GM18519 (cell line): ENCODE measurements around the gene GNAT1.

ENCODE experiments used
- ATAC-seq: cut with Tn5 transposase; IDR thresholded peaks from one replicate; pipeline ENCODE4 v1.9.1; 2021; ENCODE audit warnings: mild to moderate bottlenecking, moderate library complexity; ENCODE audit not compliant: unreplicated experiment, low FRiP score

Gene GNAT1

GRCh38 chr3:50162034-50162883 is 29.2 kb upstream of the GNAT1 start:
- no peak for ATAC-seq

- ATAC-seq = no peak
Measured at GRCh38 chr3:50163572-50164455, 27.6 kb upstream of the GNAT1 start.

GRCh38 chr3:50164481-50164880 is 26.9 kb upstream of the GNAT1 start:
- ATAC-seq = no peak

- no peak for ATAC-seq
Measured at GRCh38 chr3:50164984-50165909, 26.2 kb upstream of the GNAT1 start.

- no peak for ATAC-seq
Measured at GRCh38 chr3:50165910-50166538, 25.4 kb upstream of the GNAT1 start.

- ATAC-seq = no peak
Measured at GRCh38 chr3:50166620-50167019, 24.8 kb upstream of the GNAT1 start.

GRCh38 chr3:50167069-50167840 is 24.2 kb upstream of the GNAT1 start:
- ATAC-seq = no peak

- ATAC-seq = no peak
Measured at GRCh38 chr3:50167841-50168209, 23.6 kb upstream of the GNAT1 start.

- no peak for ATAC-seq
Measured at GRCh38 chr3:50168388-50168787, 23.0 kb upstream of the GNAT1 start.

- no peak for ATAC-seq
Measured at GRCh38 chr3:50168791-50169190, 22.6 kb upstream of the GNAT1 start.

GRCh38 chr3:50169232-50169832 is 22.1 kb upstream of the GNAT1 start:
- ATAC-seq = no peak

- ATAC-seq = no peak
Measured at GRCh38 chr3:50169858-50170257, 21.6 kb upstream of the GNAT1 start.

- ATAC-seq = no peak
Measured at GRCh38 chr3:50170689-50171088, 20.7 kb upstream of the GNAT1 start.

GRCh38 chr3:50171540-50172301 is 19.7 kb upstream of the GNAT1 start:
- ATAC-seq = no peak

- no peak for ATAC-seq
Measured at GRCh38 chr3:50172626-50173220, 18.7 kb upstream of the GNAT1 start.

- no peak for ATAC-seq
Measured at GRCh38 chr3:50173685-50174516, 17.5 kb upstream of the GNAT1 start.

- ATAC-seq = no peak
Measured at GRCh38 chr3:50174517-50174895, 16.9 kb upstream of the GNAT1 start.
